B cell (primary cell): ENCODE data around the gene THBS2.

Experiments used
- EZH2 ChIP-seq: IDR thresholded peaks from 2 replicates; pipeline ENCODE4 v1.6.1; 2012; ENCODE audit warnings: borderline replicate concordance, low read depth, mild to moderate bottlenecking, moderate library complexity, low read length; ENCODE audit not compliant: insufficient read depth, poor library complexity, severe bottlenecking
- TF ChIP-seq, protein P1 (sequence below): fragments of 200-600 bp; IDR thresholded peaks from one replicate; pipeline ENCODE4 v1.8.0; 2022; ENCODE audit warnings: antibody characterized with exemption, mild to moderate bottlenecking

DNA sequence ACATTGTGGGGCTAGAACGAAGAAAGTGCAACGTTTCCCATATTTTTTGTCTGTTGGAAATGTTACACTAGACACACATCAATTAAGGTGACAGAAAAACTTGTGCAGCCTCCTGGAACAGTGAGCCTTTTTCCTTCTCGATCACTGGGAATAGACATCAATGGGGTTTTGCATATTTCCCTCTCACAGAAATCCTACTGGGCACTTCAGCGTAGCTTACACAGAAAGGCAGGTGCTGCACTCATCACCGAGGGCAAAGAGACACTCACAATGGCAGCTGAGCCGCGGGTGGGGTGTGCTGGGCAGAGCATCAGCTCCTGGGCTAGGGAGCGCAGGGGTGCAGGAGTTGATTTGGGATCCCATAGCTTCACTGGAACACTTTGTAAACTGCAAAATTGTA, 64.5 kb downstream of the THBS2 start:
- TF ChIP-seq, protein P1, sequence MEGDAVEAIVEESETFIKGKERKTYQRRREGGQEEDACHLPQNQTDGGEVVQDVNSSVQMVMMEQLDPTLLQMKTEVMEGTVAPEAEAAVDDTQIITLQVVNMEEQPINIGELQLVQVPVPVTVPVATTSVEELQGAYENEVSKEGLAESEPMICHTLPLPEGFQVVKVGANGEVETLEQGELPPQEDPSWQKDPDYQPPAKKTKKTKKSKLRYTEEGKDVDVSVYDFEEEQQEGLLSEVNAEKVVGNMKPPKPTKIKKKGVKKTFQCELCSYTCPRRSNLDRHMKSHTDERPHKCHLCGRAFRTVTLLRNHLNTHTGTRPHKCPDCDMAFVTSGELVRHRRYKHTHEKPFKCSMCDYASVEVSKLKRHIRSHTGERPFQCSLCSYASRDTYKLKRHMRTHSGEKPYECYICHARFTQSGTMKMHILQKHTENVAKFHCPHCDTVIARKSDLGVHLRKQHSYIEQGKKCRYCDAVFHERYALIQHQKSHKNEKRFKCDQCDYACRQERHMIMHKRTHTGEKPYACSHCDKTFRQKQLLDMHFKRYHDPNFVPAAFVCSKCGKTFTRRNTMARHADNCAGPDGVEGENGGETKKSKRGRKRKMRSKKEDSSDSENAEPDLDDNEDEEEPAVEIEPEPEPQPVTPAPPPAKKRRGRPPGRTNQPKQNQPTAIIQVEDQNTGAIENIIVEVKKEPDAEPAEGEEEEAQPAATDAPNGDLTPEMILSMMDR: no peak
- TF ChIP-seq EZH2: no peak
